Adrenal gland (tissue), 5 donors: ENCODE results near the gene GSK3A.

ENCODE experiments used
- CTCF ChIP-seq, 6 experiments: fragments of 450-650 bp in 4 of 6; fragments of 200-600 bp in 2 of 6; sonication (generic) in 1 of 6; IDR thresholded peaks; 1 replicate in 5 of 6; 2 replicates in 1 of 6; pipeline versions ENCODE4 v1.5.1 to v1.8.0; 2016 to 2021; ENCODE audit warnings: antibody characterized with exemption in 6 of 6, mild to moderate bottlenecking in 2 of 6, moderate library complexity in 1 of 6
- POLR2A ChIP-seq, 2 donors: fragments of 450-650 bp; IDR thresholded peaks; one replicate each; pipeline ENCODE4 v1.6.1; 2017; ENCODE audit warnings: antibody characterized with exemption in 2 of 2, mild to moderate bottlenecking in 2 of 2, moderate library complexity in 1 of 2
- donor health status: DM: no; HTN: no; CAD: no.

GRCh38 chr19:42199440-42200115, 42.8 kb downstream of the GSK3A start:
- TF ChIP-seq CTCF (IDR thresholded peaks at IDR 0.05) (no peak), POLR2A (IDR thresholded peaks at IDR 0.05) (no peak)
